ENCODE results near the gene DLG5.

DNA sequence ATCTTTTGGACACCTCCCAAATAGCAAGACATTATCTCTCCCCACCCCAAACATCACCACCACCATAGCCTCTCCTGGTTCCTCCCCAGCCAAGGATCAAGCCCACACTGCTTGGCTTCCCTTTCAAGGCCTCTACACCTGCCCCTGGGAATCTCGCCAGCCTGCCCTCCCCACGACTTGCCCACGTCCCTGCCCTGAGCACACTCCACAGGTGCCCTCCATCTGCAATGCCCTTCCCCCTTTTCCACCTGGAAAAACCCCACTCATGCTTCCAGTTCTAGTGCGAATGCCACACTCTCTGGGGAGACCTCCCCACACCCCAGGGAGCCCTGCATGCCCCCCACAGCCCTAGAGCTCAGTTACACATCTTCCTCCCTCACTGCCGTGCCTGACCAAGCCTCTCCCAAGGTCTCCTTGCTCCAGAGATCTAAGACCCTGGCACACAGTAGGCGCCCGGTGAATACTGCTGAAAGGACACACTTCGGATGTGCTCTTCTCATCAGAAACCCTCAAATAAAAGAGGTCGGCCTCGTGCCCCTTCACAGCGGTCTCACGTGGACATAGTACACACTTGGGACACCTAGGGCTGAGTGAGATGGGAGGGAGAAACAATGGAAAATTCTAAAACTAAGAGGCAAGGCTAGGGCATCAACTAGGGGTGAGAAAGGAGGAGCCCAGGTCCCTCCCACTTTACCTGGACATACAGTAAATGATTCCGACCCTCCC, 91.4 kb downstream of the DLG5 start:
- no peak for TF ChIP-seq CEBPB (IDR thresholded peaks at IDR 0.05)
- no peak for TF ChIP-seq YY1 (IDR thresholded peaks at IDR 0.05; ENCODE audit: low read depth)
- no peak for TF ChIP-seq RAD21 (IDR thresholded peaks at IDR 0.05; ENCODE audit: low read depth)
- peak; percentile 75 for TF ChIP-seq MAX (IDR thresholded peaks at IDR 0.05)
- peak; percentile 73 for TF ChIP-seq EP300 (IDR thresholded peaks at IDR 0.05; ENCODE audit: borderline replicate concordance)
- TF ChIP-seq TAF1 (IDR thresholded peaks at IDR 0.05; ENCODE audit: low read depth): no peak
- TF ChIP-seq REST (IDR thresholded peaks at IDR 0.05; ENCODE audit: low read depth): no peak
- TF ChIP-seq FOXM1 (IDR thresholded peaks at IDR 0.05; ENCODE audit: borderline replicate concordance, low read depth): no peak
- TF ChIP-seq NFIC (IDR thresholded peaks at IDR 0.05): no peak
- TF ChIP-seq ZBTB7A (IDR thresholded peaks at IDR 0.05; ENCODE audit: low read depth): no peak
- 0 out of 2 replicates have a peak, but pooled peaks have one; percentile 21 for TF ChIP-seq TEAD4 (IDR thresholded peaks at IDR 0.05)
- TF ChIP-seq, protein P1, sequence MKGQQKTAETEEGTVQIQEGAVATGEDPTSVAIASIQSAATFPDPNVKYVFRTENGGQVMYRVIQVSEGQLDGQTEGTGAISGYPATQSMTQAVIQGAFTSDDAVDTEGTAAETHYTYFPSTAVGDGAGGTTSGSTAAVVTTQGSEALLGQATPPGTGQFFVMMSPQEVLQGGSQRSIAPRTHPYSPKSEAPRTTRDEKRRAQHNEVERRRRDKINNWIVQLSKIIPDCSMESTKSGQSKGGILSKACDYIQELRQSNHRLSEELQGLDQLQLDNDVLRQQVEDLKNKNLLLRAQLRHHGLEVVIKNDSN (IDR thresholded peaks at IDR 0.05): no peak
- peak; percentile 77; the same call in 1 of the 2 replicates for TF ChIP-seq TCF12 (IDR thresholded peaks at IDR 0.05; ENCODE audit: low read depth)
